Osteoblast (primary cell): Measurements from ENCODE around the gene THOC5. TPM values are rescaled to one million over a fixed set of nuclear protein-coding genes. Genes with fewer than 3 reads are reported as not detected.
"Not testable (repeated sequence)": the region's sequence is repeated elsewhere in the genome, so short reads cannot be mapped to it uniquely, and the experiment has no call there.

Experiments used
- DNase-seq: peaks from one replicate; pipeline ENCODE4 v3.0.0; 2011; ENCODE audit warnings: low spot score, mixed read lengths; ENCODE audit not compliant: insufficient read length; ENCODE audit errors: missing footprints
- H2AFZ ChIP-seq: 2 replicates; pipeline ENCODE4 v1.6.0; 2011; ENCODE audit warnings: mild to moderate bottlenecking, low read length
- H3K27ac ChIP-seq: 2 replicates; pipeline ENCODE4 v1.5.1; 2011; ENCODE audit warnings: mild to moderate bottlenecking, low read depth, low read length, moderate library complexity
- H3K27me3 ChIP-seq: 2 replicates; pipeline ENCODE4 v1.6.0; 2012; ENCODE audit warnings: mild to moderate bottlenecking, control low read depth, inconsistent platforms, low read length, moderate library complexity; ENCODE audit not compliant: insufficient read depth
- H3K36me3 ChIP-seq: 2 replicates; pipeline ENCODE4 v1.5.1; 2011; ENCODE audit warnings: mild to moderate bottlenecking, low read length, control low read depth, moderate library complexity; ENCODE audit not compliant: insufficient read depth
- H3K4me1 ChIP-seq: 2 replicates; pipeline ENCODE4 v1.5.1; 2011; ENCODE audit warnings: mild to moderate bottlenecking, low read length, control low read depth, moderate library complexity; ENCODE audit not compliant: insufficient read depth
- H3K4me2 ChIP-seq: 2 replicates; pipeline ENCODE4 v1.6.0; 2011; ENCODE audit warnings: mild to moderate bottlenecking, low read length; ENCODE audit not compliant: insufficient read depth
- H3K4me3 ChIP-seq: fragments of 200-600 bp; sonication (generic); 3 replicates; pipeline ENCODE4 v1.5.1; 2012; ENCODE audit warnings: mild to moderate bottlenecking, low read length, inconsistent platforms; ENCODE audit not compliant: insufficient read depth
- H3K79me2 ChIP-seq: 2 replicates; pipeline ENCODE4 v1.6.0; 2012; ENCODE audit warnings: mild to moderate bottlenecking, low read length, control low read depth, inconsistent platforms; ENCODE audit not compliant: insufficient read depth
- H3K9me3 ChIP-seq: 2 replicates; pipeline ENCODE4 v1.5.1; 2011; ENCODE audit warnings: low read depth, low read length, control low read depth
- H4K20me1 ChIP-seq: 2 replicates; pipeline ENCODE4 v1.6.0; 2012; ENCODE audit warnings: mild to moderate bottlenecking, low read length, control low read depth; ENCODE audit not compliant: insufficient read depth
- CTCF ChIP-seq: IDR thresholded peaks from 2 replicates; pipeline ENCODE4 v1.5.1; 2011; ENCODE audit warnings: mild to moderate bottlenecking, low read depth, low read length, moderate library complexity; ENCODE audit errors: extremely low read depth
- total RNA-seq: library from RNA; depleted of rRNA; stranded (reverse); fragments of >200 nt; gene quantifications from 2 replicates; pipeline ENCODE4 v1.2.3, GENCODE V29; 2012

Gene THOC5
- total RNA-seq, 1 donor, result 63.7 TPM

GRCh38 chr22:29503811-29504372 lies 49.7 kb downstream of the THOC5 start:
- no peaks in the 10 kb centered on the region for H3K79me2 ChIP-seq
- H2AFZ ChIP-seq, result no peak overlapping the region
- H3K4me1 ChIP-seq, result peaks cover 6% of the 10 kb centered on the region
- H3K27ac ChIP-seq, result no peak overlapping the region
- no peak for DNase-seq
- no peaks in the 10 kb centered on the region for H3K9me3 ChIP-seq
- TF ChIP-seq CTCF, result no peak
- peaks cover 30% of the 10 kb centered on the region for H3K36me3 ChIP-seq
- H3K4me3 ChIP-seq, result no peak overlapping the region
- no peaks in the 10 kb centered on the region for H3K27me3 ChIP-seq
- no peak overlapping the region for H3K4me2 ChIP-seq
- H4K20me1 ChIP-seq, result no peaks in the 10 kb centered on the region

- no peak overlapping the region for H3K27ac ChIP-seq
- no peak overlapping the region for H3K4me3 ChIP-seq
- peaks cover 6% of the 10 kb centered on the region for H3K4me1 ChIP-seq
- H3K27me3 ChIP-seq, result no peaks in the 10 kb centered on the region
- H4K20me1 ChIP-seq, result no peaks in the 10 kb centered on the region
- H2AFZ ChIP-seq, result no peak overlapping the region
- no peaks in the 10 kb centered on the region for H3K9me3 ChIP-seq
- no peak for DNase-seq
- no peak for TF ChIP-seq CTCF
- no peaks in the 10 kb centered on the region for H3K79me2 ChIP-seq
- H3K4me2 ChIP-seq, result no peak overlapping the region
- no peaks in the 10 kb centered on the region for H3K36me3 ChIP-seq
Observed at GRCh38 chr22:29499852-29500251, 53.7 kb downstream of the THOC5 start.

- no peak overlapping the region for H3K4me3 ChIP-seq
- no peaks in the 10 kb centered on the region for H3K9me3 ChIP-seq
- no peaks in the 10 kb centered on the region for H3K27me3 ChIP-seq
- no peak for DNase-seq
- H3K4me2 ChIP-seq, result no peak overlapping the region
- H3K79me2 ChIP-seq, result no peaks in the 10 kb centered on the region
- TF ChIP-seq CTCF, result no peak
- H3K36me3 ChIP-seq, result no peaks in the 10 kb centered on the region
- no peaks in the 10 kb centered on the region for H4K20me1 ChIP-seq
- H3K4me1 ChIP-seq, result no peaks in the 10 kb centered on the region
- H3K27ac ChIP-seq, result no peak overlapping the region
- no peak overlapping the region for H2AFZ ChIP-seq
Observed at GRCh38 chr22:29493636-29494035, 59.9 kb downstream of the THOC5 start.

DNA sequence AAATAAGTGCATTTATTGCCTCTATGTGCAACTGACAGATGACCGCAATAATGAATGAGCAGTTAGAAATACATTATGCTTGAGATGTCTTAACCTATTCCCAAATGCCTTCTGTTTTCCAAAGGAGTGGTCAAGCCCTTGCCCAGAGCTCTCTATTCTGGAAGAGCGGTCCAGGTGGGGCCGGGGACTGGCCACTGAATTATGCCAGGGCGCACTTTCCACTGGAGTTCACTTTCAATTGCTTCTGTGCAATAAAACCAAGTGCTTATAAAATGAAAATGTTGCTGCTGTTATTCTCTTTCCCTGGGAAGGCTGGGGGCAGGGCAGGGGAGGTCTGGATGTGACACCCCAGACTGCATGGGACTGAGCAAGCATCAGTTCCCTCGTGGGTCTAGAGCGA lies 62.5 kb downstream of the THOC5 start:
- no peaks in the 10 kb centered on the region for H3K79me2 ChIP-seq
- H3K9me3 ChIP-seq, result no peaks in the 10 kb centered on the region

DNA sequence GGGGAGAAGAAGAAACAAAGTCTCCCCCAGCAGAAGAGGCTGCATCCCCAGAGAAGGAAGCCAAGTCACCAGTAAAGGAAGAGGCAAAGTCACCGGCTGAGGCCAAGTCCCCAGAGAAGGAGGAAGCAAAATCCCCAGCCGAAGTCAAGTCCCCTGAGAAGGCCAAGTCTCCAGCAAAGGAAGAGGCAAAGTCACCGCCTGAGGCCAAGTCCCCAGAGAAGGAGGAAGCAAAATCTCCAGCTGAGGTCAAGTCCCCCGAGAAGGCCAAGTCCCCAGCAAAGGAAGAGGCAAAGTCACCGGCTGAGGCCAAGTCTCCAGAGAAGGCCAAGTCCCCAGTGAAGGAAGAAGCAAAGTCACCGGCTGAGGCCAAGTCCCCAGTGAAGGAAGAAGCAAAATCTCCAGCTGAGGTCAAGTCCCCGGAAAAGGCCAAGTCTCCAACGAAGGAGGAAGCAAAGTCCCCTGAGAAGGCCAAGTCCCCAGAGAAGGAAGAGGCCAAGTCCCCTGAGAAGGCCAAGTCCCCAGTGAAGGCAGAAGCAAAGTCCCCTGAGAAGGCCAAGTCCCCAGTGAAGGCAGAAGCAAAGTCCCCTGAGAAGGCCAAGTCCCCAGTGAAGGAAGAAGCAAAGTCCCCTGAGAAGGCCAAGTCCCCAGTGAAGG lies 64.3 kb downstream of the THOC5 start:
- H3K27me3 ChIP-seq, DNase-seq, H3K4me1 ChIP-seq, H3K4me3 ChIP-seq, H4K20me1 ChIP-seq, H2AFZ ChIP-seq, H3K79me2 ChIP-seq, H3K9me3 ChIP-seq, H3K4me2 ChIP-seq, H3K36me3 ChIP-seq, H3K27ac ChIP-seq: not testable (repeated sequence)

More for the DNA sequence above, 62.5 kb downstream of the THOC5 start:
- H3K4me1 ChIP-seq, result no peaks in the 10 kb centered on the region
- no peak overlapping the region for H3K4me2 ChIP-seq
- H3K36me3 ChIP-seq, result no peaks in the 10 kb centered on the region
- H4K20me1 ChIP-seq, result no peaks in the 10 kb centered on the region
- no peak for TF ChIP-seq CTCF
- no peak overlapping the region for H3K4me3 ChIP-seq
- no peaks in the 10 kb centered on the region for H3K27me3 ChIP-seq
- no peak for DNase-seq
- no peak overlapping the region for H3K27ac ChIP-seq
- no peak overlapping the region for H2AFZ ChIP-seq
